ENCODE data around the gene ATP2B2. TPM values are rescaled to one million over a fixed set of nuclear protein-coding genes. Genes with fewer than 3 reads are reported as not detected.

ATP2B2 gene
- total RNA-seq, 1 donor from 2014 or later = not detected

DNA sequence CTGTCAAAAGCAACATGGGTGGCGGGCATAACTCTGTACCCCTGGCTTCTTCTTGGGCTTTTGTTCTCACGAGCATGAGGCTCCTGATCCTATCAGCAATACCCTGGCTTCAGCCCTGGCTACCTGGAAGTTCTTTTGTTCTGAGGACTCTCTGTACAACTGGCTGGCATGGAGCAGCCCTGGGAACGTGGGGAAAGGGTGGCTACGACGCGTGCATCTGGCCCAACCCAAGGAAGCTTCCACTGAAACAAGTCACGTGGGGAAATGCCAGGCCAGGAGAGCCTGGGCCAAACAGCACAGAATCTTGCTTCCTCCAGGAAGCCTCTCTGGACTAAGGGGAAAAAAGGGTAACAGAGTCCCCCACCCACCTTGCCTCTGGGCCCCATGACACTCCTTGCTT lies 22.7 kb upstream of the ATP2B2 start:
- Histone ChIP-seq H3K4me3 (no peak overlapping the region), H3K4me2 (no peak overlapping the region), H3K9ac (no peak overlapping the region), H3K27ac (no peak overlapping the region), H3K4me1 (peaks cover 12% of the 10 kb centered on the region), H3F3A (ENCODE audit: low read depth) (no peaks in the 10 kb centered on the region), H2AFZ (replicated peaks) (peak overlapping the region; percentile 50), H3K36me3 (no peaks in the 10 kb centered on the region), H3K27me3 (peaks cover 6% of the 10 kb centered on the region), H4K20me1 (ENCODE audit: low read depth) (no peaks in the 10 kb centered on the region), H3K79me2 (ENCODE audit: low read depth) (no peaks in the 10 kb centered on the region), H3K9me3 (ENCODE audit: low read depth) (no peaks in the 10 kb centered on the region)
- TF ChIP-seq EZH2phosphoT487 (IDR thresholded peaks at IDR 0.05) = no peak
- TF ChIP-seq EZH2 (IDR thresholded peaks at IDR 0.05) = no peak
- DNase-seq (ENCODE audit: low spot score) = peak; percentile 16
- H3K4me1 Mint-ChIP-seq = peaks cover 3% of the 10 kb centered on the region
- no peak overlapping the region for H3K4me3 Mint-ChIP-seq
- H3K27me3 Mint-ChIP-seq (ENCODE audit: insufficient read depth, low read depth) = peaks cover 6% of the 10 kb centered on the region
- no peaks in the 10 kb centered on the region for H3K9me3 Mint-ChIP-seq
- peak overlapping the region; percentile 20 for H3K27ac Mint-ChIP-seq
- no peaks in the 10 kb centered on the region for H3K36me3 Mint-ChIP-seq

DNA sequence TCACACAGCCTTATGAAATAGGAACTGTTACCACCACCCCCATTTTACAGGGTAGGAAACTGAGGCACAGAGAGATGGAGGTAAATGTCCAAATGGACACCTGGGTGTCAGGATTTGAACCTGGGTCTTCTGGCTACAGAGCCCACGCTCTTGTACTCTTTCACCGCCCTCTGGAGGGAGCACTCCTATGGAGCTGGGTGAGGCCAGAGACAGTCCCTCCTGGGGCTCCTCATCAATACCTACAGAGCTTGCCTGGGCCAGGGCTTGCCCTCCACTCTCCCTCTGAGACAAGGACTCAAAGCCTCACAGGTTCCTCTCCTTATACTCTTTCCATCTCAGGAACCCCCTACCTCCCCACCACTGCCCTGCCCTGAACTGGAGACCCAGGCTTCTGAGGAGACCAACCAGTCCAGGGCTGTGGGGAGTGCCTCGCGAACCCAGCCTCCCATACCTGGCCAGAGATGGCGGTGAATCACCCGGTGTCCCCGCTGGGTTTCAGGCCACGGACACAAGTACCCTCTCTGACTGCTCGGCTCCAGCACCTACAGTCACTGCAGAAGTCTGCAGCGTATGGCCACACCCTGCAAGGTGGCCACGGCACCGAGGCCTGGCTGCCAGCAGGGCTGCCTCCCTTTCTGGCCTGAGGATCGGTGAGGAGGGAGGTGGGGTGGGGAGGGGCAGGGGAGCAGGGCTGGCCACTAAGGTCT lies 22.1 kb upstream of the ATP2B2 start:
- H3K9me3 Mint-ChIP-seq = no peaks in the 10 kb centered on the region
- TF ChIP-seq EZH2 (IDR thresholded peaks at IDR 0.05) = no peak
- TF ChIP-seq, protein P1, sequence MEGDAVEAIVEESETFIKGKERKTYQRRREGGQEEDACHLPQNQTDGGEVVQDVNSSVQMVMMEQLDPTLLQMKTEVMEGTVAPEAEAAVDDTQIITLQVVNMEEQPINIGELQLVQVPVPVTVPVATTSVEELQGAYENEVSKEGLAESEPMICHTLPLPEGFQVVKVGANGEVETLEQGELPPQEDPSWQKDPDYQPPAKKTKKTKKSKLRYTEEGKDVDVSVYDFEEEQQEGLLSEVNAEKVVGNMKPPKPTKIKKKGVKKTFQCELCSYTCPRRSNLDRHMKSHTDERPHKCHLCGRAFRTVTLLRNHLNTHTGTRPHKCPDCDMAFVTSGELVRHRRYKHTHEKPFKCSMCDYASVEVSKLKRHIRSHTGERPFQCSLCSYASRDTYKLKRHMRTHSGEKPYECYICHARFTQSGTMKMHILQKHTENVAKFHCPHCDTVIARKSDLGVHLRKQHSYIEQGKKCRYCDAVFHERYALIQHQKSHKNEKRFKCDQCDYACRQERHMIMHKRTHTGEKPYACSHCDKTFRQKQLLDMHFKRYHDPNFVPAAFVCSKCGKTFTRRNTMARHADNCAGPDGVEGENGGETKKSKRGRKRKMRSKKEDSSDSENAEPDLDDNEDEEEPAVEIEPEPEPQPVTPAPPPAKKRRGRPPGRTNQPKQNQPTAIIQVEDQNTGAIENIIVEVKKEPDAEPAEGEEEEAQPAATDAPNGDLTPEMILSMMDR (IDR thresholded peaks at IDR 0.05) = no peak
- no peak for TF ChIP-seq EZH2phosphoT487 (IDR thresholded peaks at IDR 0.05)
- Histone ChIP-seq H3K4me1 (peaks cover 12% of the 10 kb centered on the region), H3K27me3 (peaks cover 6% of the 10 kb centered on the region), H3K4me3 (no peak overlapping the region), H3K4me2 (no peak overlapping the region), H3F3A (ENCODE audit: low read depth) (no peaks in the 10 kb centered on the region), H3K9ac (no peak overlapping the region), H4K20me1 (ENCODE audit: low read depth) (no peaks in the 10 kb centered on the region), H3K27ac (no peak overlapping the region), H2AFZ (replicated peaks) (peak overlapping the region; percentile 50), H3K9me3 (ENCODE audit: low read depth) (no peaks in the 10 kb centered on the region), H3K79me2 (ENCODE audit: low read depth) (no peaks in the 10 kb centered on the region), H3K36me3 (no peaks in the 10 kb centered on the region)
- H3K27me3 Mint-ChIP-seq (ENCODE audit: insufficient read depth, low read depth) = peaks cover 8% of the 10 kb centered on the region
- no peaks in the 10 kb centered on the region for H3K36me3 Mint-ChIP-seq
- DNase-seq (ENCODE audit: low spot score) = no peak
- H3K27ac Mint-ChIP-seq = no peak overlapping the region
- peaks cover 3% of the 10 kb centered on the region for H3K4me1 Mint-ChIP-seq
- no peak overlapping the region for H3K4me3 Mint-ChIP-seq

DNA sequence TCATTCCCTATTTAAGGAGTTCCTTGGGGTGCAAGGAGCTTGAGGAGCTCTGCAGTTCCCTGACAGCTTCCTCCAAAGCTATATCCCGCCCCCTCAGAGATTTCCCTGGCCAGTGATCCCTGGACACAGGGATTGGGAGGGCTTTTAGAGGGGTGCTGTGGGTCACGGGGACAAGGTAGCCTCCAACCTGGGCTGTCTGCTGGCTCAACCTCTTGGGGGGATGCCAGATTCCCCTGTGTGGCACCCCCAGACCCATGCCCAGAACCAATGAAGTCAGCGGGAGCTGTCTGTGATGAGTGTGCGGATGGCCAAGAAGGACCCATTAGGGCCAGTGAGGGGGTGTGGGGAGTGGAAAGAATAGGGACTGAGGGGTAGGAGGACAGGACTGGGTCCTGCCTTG lies 21.0 kb upstream of the ATP2B2 start:
- Mint-ChIP-seq H3K9me3 (no peaks in the 10 kb centered on the region), H3K4me1 (peaks cover 3% of the 10 kb centered on the region), H3K4me3 (no peak overlapping the region), H3K36me3 (no peaks in the 10 kb centered on the region), H3K27ac (no peak overlapping the region), H3K27me3 (ENCODE audit: insufficient read depth, low read depth) (peaks cover 12% of the 10 kb centered on the region)
- Histone ChIP-seq H3K9me3 (ENCODE audit: low read depth) (no peaks in the 10 kb centered on the region), H3K27ac (no peak overlapping the region), H3K79me2 (ENCODE audit: low read depth) (no peaks in the 10 kb centered on the region), H2AFZ (replicated peaks) (peak overlapping the region; percentile 42), H4K20me1 (ENCODE audit: low read depth) (no peaks in the 10 kb centered on the region), H3F3A (ENCODE audit: low read depth) (no peaks in the 10 kb centered on the region), H3K9ac (no peak overlapping the region), H3K4me2 (no peak overlapping the region), H3K4me3 (no peak overlapping the region), H3K36me3 (no peaks in the 10 kb centered on the region), H3K4me1 (peaks cover 12% of the 10 kb centered on the region), H3K27me3 (peaks cover 6% of the 10 kb centered on the region)
- TF ChIP-seq EZH2phosphoT487 (IDR thresholded peaks at IDR 0.05) = no peak
- TF ChIP-seq, protein P1 (IDR thresholded peaks at IDR 0.05) = no peak
- TF ChIP-seq EZH2 (IDR thresholded peaks at IDR 0.05) = no peak
- no peak for DNase-seq (ENCODE audit: low spot score)

DNA sequence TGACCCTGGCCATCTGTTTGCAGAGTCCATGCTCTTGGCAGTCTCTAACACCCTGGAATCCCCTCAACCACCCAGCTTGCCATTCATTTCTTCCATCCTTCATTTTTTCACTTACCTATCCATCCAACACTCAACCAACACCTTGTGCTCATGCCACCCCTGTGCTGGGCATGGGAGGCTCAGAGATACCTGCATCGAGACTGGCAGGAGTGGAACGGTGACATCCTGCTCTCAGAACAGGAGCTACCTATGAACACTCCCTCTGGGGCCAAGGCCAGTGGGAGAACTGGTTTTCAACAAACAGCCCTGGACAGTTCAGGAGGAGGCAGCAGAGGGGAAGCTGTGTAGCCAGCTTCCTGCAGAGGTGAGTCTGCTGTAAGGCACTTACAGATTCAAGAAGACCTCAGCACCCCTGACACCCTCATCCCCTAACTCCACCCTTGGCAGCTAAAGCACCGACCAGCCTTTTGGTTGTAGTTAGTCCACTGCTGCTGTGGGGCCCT lies 19.5 kb upstream of the ATP2B2 start:
- no peaks in the 10 kb centered on the region for H3K4me1 ChIP-seq
- H3K79me2 ChIP-seq (ENCODE audit: low read depth) = no peaks in the 10 kb centered on the region
- no peak overlapping the region for H3K27ac ChIP-seq
- H3K27me3 Mint-ChIP-seq (ENCODE audit: insufficient read depth, low read depth) = peaks cover 12% of the 10 kb centered on the region
- H2AFZ ChIP-seq (replicated peaks) = no peak overlapping the region
- H3K4me3 ChIP-seq = no peak overlapping the region
- no peak overlapping the region for H3K4me2 ChIP-seq
- H3K4me3 Mint-ChIP-seq = no peak overlapping the region
- DNase-seq (ENCODE audit: low spot score) = no peak
- H3K4me1 Mint-ChIP-seq = peaks cover 3% of the 10 kb centered on the region
- H4K20me1 ChIP-seq (ENCODE audit: low read depth) = no peaks in the 10 kb centered on the region
- no peaks in the 10 kb centered on the region for H3F3A ChIP-seq (ENCODE audit: low read depth)
- H3K9ac ChIP-seq = no peak overlapping the region
- H3K27ac Mint-ChIP-seq = peak overlapping the region; percentile 9
- no peak for TF ChIP-seq EZH2 (IDR thresholded peaks at IDR 0.05)
- TF ChIP-seq, protein P1 (IDR thresholded peaks at IDR 0.05) = no peak
- no peak for TF ChIP-seq EZH2phosphoT487 (IDR thresholded peaks at IDR 0.05)
- H3K36me3 Mint-ChIP-seq = no peaks in the 10 kb centered on the region
- peaks cover 6% of the 10 kb centered on the region for H3K27me3 ChIP-seq
- H3K9me3 ChIP-seq (ENCODE audit: low read depth) = no peaks in the 10 kb centered on the region
- no peaks in the 10 kb centered on the region for H3K36me3 ChIP-seq
- H3K9me3 Mint-ChIP-seq = no peaks in the 10 kb centered on the region
